Prostate gland (tissue), 2 donors: ENCODE measurements around the gene TMEM263. TPM values are rescaled to one million over a fixed set of nuclear protein-coding genes. Genes with fewer than 3 reads are reported as not detected.

Experiments
- DNase-seq: peaks from one replicate; pipeline ENCODE4 v3.0.0-alpha.2; 2019; ENCODE audit warnings: low spot score
- H3K27ac ChIP-seq, 2 donors: fragments of 200-600 bp; sonication (generic); 2 replicates each; pipeline ENCODE4 v1.5.1; 2017 to 2019
- H3K27me3 ChIP-seq: fragments of 200-600 bp; sonication (generic); replicated peaks from 2 replicates; pipeline ENCODE4 v1.5.1; 2019; ENCODE audit not compliant: insufficient read depth
- H3K36me3 ChIP-seq, 2 donors: fragments of 200-600 bp; sonication (generic); 1 replicate in 1 of 2; 2 replicates in 1 of 2; pipeline versions ENCODE4 v1.5.1 to v1.8.1; 2017 to 2019
- H3K4me1 ChIP-seq: fragments of 200-600 bp; sonication (generic); replicated peaks from 2 replicates; pipeline ENCODE4 v1.5.1; 2019
- H3K4me3 ChIP-seq, 2 donors: fragments of 200-600 bp; sonication (generic); 2 replicates each; pipeline ENCODE4 v1.5.1; 2017 to 2019
- H3K9me3 ChIP-seq: fragments of 200-600 bp; sonication (generic); 2 replicates; pipeline ENCODE4 v1.5.1; 2017
- POLR2A ChIP-seq: fragments of 450-650 bp; IDR thresholded peaks from one replicate; pipeline ENCODE4 v1.6.1; 2016; ENCODE audit warnings: antibody characterized with exemption, mild to moderate bottlenecking
- POLR2AphosphoS5 ChIP-seq: sonication (generic); formaldehyde crosslinking; IDR thresholded peaks from one replicate; pipeline ENCODE4 v1.6.1; 2017; ENCODE audit warnings: antibody characterized with exemption
- WGBS: methylation state at CpG from one replicate; pipeline ENCODE4 v1.1.5; 2018; 5-methylcytosine and 5-hydroxymethylcytosine counted together
- intact Hi-C: fragments of 100-400 bp; cut with DNase I; formaldehyde crosslinking; loops from one replicate; pipeline ENCODE4 v1.14.2; 2022
- total RNA-seq, 2 donors: library from RNA; depleted of rRNA; stranded (reverse); fragments of >200 nt; gene quantifications; one replicate each; pipeline ENCODE4 v1.1.0, GENCODE V29; 2016
- TF ChIP-seq, protein P1 (sequence below), 4 experiments: fragments of 200-600 bp in 2 of 4; fragments of 450-650 bp in 2 of 4; sonication (generic) in 2 of 4; IDR thresholded peaks; 1 replicate in 3 of 4; 2 replicates in 1 of 4; pipeline ENCODE4 v1.5.1; 2016 to 2019; ENCODE audit warnings: antibody characterized with exemption in 4 of 4, mild to moderate bottlenecking in 2 of 4, moderate library complexity in 2 of 4

TMEM263 gene
- total RNA-seq, 2 donors from 2014 or later, result 41.7 to 44.4 TPM

DNA sequence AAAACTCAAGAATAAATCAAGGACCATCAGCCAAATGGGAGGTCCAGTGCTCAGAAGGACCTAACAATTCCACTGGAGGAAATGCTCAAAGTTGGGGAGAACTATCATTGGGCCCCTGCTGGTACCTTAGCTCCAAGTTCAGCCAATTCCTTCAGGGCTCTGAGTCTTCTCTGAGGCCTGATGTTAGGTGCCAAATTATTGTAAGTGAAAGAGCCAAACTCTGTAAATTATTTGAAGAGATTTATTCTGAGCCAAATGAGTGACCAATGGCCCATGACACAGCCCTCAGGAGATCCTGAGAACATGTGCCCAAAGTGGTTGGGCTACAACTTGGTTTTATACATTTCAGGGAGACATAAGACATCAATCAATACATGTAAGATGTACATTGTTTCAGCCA is 8.2 kb upstream of the TMEM263 start:
- Histone ChIP-seq H3K9me3 (no peaks in the 10 kb centered on the region), H3K4me3 (no peak overlapping the region), H3K4me1 (no peaks in the 10 kb centered on the region), H3K36me3 (no peaks in the 10 kb centered on the region), H3K27ac (no peak overlapping the region), H3K27me3 (no peaks in the 10 kb centered on the region)
- no peak for DNase-seq
- no peak for TF ChIP-seq POLR2A
- TF ChIP-seq POLR2AphosphoS5, result no peak
- TF ChIP-seq, protein P1, sequence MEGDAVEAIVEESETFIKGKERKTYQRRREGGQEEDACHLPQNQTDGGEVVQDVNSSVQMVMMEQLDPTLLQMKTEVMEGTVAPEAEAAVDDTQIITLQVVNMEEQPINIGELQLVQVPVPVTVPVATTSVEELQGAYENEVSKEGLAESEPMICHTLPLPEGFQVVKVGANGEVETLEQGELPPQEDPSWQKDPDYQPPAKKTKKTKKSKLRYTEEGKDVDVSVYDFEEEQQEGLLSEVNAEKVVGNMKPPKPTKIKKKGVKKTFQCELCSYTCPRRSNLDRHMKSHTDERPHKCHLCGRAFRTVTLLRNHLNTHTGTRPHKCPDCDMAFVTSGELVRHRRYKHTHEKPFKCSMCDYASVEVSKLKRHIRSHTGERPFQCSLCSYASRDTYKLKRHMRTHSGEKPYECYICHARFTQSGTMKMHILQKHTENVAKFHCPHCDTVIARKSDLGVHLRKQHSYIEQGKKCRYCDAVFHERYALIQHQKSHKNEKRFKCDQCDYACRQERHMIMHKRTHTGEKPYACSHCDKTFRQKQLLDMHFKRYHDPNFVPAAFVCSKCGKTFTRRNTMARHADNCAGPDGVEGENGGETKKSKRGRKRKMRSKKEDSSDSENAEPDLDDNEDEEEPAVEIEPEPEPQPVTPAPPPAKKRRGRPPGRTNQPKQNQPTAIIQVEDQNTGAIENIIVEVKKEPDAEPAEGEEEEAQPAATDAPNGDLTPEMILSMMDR (IDR thresholded peaks at IDR 0.05), result no peak
- intact Hi-C loops, result no loop called here

DNA sequence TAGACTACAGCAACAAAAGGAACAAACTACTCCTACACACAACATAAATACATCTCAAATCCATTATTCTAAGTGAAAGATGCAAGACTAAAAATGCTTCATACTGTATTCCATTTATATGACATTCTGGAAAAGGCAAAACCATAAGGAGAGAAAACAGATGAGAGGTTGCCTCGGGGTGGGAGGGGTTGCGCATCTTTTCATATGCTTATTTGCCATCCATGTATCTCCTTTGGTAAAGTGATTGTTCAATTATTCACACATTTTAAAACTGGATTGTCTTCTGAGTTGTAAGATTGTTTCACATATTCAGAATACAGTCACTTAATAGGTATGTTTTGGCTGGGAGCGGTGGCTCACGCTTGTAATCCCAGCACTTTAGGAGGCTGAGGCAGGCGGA is 5.1 kb upstream of the TMEM263 start:
- 95% methylated on average over 5 of the region's 5 CpGs for WGBS
- Histone ChIP-seq H3K36me3 (no peaks in the 10 kb centered on the region), H3K4me1 (no peaks in the 10 kb centered on the region), H3K4me3 (no peak overlapping the region), H3K27ac (no peak overlapping the region), H3K27me3 (no peaks in the 10 kb centered on the region), H3K9me3 (no peaks in the 10 kb centered on the region)
- intact Hi-C loops, result no loop called here
- no peak for TF ChIP-seq POLR2A
- no peak for DNase-seq

DNA sequence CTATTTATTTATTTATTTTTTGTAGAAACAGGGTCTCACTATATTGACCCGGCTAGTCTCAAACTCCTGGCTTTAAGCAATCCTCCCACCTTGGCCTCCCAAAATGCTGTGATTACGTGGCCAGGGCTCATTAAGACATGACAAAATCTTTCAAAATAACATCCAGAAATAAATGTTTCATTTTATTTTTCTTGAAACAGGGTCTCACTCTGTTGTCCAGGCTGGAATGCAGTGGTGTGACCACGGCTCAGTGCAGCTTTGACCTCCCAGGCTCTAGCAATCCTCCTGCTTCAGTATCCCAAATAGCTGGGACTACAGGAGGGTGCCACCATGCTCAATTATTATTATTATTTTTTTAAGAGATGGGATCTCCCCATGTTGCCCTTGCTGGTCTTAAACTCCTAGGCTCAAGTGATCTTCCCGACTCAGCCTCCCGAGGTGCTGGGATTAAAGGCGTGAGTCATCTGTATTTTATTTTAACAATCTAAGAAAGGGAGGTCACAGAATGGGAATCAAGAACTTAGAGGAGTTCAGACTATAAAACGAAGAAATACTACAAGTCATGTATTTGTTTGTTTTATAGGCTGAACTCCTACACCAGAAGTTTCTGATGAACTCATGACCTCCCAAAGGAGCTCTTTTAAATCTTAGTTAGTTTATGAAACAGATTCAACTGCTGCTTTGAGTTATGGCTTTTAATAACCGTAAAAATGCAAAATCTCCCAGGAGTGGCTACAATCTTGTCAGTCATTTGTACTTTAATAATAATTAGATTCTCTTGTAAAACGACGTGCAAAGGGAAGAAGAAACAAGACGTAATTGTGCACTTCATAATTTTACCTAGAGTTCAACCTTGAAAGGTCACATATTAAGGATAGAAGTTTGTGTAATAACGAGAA is 2.1 kb upstream of the TMEM263 start:
- Histone ChIP-seq H3K9me3 (no peaks in the 10 kb centered on the region), H3K4me1 (no peaks in the 10 kb centered on the region), H3K27me3 (no peaks in the 10 kb centered on the region), H3K27ac (peak overlapping the region in 1 of 2 donors; percentile 98), H3K4me3 (no peak overlapping the region), H3K36me3 (no peaks in the 10 kb centered on the region)
- TF ChIP-seq POLR2A (no peak), POLR2AphosphoS5 (no peak)
- TF ChIP-seq, protein P1 (IDR thresholded peaks at IDR 0.05), result no peak
- intact Hi-C loops, result no loop called here
- 51% methylated on average over 12 of the region's 12 CpGs for WGBS
- DNase-seq, result no peak

DNA sequence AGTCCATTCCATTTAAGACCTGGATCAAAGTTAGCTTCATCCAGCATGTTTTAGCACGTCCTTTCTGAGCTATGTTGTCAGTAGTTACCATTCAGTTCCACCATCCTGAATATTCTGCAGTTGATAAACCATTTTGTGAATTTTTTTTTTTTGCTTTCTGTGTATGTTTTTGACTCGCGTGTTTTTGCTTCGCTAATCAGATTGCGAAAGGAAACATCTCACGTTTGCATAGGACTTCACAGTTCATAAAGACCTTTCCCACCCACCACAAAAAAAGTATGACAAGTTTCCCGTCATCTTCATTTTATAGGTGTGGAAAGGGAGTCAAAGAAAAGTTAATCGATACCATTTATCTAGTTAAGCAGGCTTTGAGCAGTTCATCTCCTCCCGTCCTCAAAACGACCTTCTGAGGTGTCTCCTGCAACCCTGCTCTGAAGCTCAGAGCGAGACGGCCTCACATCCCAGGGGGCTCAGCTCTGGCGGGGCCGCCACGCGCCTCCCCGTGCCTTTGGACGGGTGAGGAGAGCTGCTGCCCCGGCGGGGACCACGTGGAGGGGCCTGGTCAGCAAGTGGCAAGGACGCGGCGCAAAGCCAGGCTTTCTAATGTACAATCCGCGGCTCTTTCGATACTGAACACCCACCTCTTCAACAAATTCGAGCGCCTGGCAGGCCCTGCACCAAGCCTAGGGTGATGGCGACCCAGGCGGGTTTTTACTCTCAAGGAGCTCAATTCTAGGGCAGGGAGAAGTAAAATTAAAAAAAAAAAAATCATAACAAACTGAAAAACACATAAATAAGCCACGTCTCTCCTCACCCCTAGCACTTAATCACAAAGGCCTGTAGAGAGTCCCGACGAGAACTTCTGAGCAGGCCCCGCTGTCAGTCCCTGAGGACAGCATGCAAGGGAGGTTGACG is 988 bp upstream of the TMEM263 start:
- no peaks in the 10 kb centered on the region for H3K36me3 ChIP-seq
- intact Hi-C loops, result loop anchor here (5.0 kb wide), 1 partner anchor 73 kb away; no protein-coding TSS in a partner anchor
- WGBS, result 29% methylated on average over 36 of the region's 36 CpGs

More for the DNA sequence above, 988 bp upstream of the TMEM263 start:
- no peaks in the 10 kb centered on the region for H3K27me3 ChIP-seq
- DNase-seq, result peak; percentile 28
- H3K4me3 ChIP-seq, result peak overlapping the region; percentile 98 to 99
- TF ChIP-seq POLR2AphosphoS5 (no peak), POLR2A (no peak)
- TF ChIP-seq, protein P1 (IDR thresholded peaks at IDR 0.05), result no peak
- H3K27ac ChIP-seq, result peak overlapping the region; percentile 96 to 98
- H3K9me3 ChIP-seq, result no peaks in the 10 kb centered on the region
- no peaks in the 10 kb centered on the region for H3K4me1 ChIP-seq
